Measurements from ENCODE around the gene PTPA.

PTPA gene

DNA sequence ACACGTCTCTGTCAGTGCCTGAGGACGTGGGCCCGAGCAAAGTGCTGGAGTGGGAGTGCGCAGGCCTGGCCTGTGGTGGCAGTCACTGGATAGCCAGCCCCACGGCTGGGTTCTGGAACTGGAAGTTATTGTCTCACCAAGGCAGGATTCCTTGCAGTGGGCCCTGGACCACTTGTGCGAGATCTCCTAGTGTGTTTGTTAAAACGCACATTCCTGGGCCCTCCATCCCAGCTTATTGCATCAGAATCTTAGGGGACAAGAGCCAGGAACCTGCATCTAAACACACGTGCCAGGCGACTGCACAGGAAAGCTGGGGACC, 26.9 kb downstream of the PTPA start:
- no peak for DNase-seq (ENCODE audit: low read depth)

DNA sequence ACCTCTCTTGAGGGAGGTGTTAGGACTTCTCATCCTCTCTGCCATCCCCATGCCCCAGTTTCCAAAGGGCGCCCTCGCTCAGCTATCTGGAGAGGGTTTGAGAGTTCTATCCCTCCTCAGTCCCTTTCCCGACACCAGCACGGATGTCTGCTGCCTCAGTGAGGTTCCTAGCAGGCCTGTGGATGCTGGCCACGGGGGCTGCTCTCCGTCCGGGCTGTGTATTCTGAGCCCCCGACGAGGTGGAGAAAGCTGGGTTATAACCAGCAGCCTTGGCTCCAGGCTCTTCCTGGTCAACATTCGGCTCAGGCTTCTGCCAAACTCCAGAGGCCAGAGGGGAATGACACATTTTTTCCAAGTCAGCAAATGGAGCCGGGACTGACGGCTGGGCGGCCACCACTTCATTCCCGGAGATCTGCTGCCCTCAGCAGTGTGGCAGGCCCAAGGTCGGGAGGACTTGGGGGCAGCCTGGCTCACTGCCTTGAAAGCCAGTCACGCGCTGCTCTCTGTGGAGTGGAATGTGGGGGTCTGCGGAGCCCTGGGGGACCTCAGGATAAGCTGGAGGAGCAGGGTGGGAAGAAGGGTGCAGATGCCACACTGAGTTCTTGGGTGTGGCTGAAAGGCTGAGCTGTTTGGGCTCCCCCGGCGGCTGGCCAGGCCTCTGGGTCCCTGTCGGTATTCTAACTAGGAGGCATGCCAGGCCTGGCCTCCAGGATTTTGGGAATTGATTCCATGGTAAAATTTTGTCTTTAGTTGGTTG, 27.4 kb downstream of the PTPA start:
- no peak for DNase-seq (ENCODE audit: low read depth)

DNA sequence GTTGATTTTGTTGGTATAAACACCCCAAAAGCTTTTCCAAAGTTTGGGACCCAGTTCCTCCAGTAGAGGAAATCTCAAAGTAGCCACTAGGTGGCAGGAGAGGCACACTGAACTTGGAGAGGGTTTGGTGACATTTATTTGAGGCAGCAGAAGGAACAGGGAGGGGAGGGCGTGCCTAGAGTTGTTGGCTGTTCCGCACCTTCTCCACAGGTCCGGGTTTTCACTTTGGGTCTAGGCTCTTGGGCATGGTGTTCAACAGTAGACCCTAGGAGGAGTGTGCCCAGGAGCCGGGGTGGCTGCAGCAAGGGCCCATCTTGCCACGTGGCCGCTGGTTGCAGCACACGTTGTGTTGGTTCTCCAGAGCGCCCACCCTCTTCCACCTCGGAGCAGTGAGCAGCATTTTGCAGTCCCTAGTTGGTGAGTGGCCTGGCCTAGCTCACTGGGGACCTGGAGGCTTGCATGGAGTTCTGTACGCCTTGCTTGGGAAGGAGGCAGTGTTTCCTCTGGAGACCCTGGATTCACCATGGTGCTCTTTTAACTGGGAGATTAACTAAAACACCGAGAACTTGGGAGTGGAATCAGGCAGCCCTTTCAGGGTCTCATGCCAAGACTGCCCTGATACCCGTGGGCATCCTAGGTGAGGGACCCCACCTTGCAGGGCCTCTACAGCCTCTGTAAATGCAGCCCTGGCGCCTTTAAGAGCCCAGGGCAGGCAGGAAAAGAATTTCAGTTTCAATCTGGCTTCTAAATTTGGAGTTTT, 28.2 kb downstream of the PTPA start:
- DNase-seq (ENCODE audit: low read depth) = peak; percentile 54

DNA sequence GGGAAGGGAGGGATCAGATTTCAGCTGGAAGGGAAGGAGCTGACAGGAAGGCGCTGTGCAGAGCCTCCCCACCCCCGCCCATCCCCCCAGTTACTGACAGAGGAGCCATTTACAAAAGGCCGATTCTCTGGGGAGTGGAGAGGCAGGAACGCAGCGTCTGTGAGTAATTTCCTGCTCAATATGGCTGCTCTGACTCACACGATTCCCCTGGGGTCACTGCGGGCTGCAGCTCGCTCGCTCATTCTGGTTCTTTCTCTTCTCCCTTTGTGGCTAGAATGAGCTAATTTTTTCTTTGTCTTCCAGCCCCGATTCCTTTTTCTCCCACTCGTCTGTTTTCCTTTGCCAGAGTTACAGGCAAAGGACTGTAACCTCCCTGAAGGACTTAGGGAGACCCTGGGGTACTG, 28.8 kb downstream of the PTPA start:
- peak; percentile 45 for DNase-seq (ENCODE audit: low read depth)

DNA sequence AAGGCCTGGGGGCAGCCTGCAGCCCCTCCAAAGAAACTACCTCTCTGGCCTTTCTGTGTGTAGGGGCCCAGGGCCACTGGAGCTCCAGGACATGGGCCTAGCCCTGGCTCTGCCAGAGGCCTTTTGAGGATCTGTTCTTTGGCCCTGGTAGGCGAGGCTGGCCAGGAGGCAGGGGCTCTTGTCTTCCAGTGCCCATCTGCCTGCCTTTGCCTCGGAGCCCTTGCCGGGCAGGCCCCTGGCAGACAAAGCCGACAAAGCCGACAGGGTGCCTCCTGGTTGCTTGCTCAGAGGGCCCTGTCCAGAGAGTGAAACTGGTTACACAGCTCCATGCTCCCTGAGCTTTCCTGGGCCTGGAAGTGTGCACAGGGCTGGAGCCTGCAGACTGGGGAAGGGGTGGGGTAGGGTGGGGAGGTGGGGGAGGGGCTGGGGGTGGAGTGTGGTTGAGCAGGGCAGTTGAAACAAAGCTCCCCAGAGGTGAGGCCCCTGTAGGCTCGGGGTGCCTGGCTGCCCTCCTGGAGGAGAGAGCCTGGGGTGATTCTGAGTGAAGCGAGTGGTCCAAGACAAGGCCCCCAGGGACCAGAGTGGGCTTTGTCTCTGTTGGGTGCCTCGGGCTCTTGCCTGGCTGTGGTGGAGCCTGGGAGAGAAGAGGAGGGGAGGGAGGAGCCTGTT, 29.3 kb downstream of the PTPA start:
- no peak for DNase-seq (ENCODE audit: low read depth)

DNA sequence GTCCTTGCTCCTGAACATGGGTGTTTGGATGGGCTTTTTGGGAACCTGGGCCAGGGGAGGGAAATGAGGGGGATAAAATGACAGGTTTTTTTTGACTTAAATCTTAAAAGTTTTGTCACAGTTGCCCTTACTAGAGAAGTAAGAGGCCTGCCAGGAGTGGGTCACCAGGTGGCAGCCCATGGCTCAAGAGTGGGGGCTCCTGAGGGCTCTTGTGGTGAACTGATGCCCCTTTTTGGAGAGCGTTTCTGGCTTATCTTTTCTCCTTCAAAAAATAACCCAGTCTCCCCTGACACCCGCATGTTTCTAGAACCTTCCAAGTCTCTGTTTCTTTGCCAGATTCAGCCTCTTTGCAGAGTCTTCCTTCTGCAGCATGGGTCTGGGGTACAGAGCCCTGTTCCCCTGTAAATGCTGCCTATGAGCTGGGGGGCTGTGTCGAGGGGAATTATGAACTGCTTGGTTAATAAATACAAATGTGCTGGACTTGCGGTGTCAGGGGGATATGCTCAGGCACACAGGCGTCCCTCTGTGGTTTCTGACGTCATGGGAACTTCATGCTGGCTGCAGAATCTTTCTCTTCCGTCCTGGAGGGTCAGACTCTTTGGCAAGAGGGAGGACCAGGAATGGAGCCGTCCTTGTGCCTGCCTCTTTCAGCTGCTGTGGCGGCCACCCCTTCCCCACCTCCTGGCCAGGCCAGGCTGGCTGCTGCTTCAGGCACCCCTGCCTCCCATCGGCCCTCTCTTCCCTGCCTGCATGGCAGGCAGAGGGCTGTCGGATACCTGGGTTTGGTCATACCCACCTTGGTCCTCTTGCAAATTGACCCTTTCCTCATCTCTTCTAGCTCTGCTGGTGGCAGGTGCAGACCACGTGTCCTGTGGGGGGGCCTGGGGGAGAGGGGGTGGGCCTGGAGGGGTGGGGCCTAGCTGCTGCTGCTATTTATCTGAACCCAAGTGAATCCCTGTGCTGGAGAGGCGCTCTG, 30.1 kb downstream of the PTPA start:
- DNase-seq (ENCODE audit: low read depth) = no peak

DNA sequence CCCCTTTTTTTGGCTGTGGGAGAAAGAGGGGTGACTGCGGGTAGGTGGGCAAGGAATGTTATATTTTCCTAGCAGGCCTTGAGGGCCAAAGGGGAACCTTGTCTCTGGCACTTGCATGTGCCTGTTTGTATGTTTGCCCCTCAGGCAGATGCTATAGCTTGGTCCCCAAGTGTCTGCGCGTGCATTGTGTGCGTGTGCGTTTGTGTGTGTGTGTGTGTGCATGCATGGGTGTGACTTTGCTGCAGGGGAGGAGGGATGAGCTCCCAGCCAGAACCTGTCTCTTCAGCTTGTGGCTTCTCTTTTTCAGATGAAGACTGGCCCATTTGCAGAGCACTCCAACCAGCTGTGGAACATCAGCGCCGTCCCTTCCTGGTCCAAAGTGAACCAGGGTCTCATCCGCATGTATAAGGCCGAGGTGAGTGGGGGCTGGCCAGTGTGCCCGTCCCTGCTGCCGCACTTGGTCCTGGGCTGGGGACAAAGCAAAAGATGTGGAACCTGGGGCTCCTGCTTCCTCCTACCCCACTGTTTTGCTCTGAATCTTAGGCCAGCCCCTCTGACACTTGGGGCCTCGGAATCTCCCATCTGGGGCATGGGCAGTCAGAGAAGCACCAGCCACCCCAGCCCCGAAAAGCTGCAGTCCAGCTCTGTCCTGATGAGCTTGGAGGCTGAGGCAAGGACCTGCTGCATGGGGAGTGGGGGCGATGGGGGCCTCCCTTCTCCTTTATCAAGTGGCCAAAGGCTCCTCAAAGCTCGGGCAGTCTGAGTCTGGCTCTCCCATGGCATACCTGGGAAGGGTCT, 31.1 kb downstream of the PTPA start:
- no peak for DNase-seq (ENCODE audit: low read depth)

DNA sequence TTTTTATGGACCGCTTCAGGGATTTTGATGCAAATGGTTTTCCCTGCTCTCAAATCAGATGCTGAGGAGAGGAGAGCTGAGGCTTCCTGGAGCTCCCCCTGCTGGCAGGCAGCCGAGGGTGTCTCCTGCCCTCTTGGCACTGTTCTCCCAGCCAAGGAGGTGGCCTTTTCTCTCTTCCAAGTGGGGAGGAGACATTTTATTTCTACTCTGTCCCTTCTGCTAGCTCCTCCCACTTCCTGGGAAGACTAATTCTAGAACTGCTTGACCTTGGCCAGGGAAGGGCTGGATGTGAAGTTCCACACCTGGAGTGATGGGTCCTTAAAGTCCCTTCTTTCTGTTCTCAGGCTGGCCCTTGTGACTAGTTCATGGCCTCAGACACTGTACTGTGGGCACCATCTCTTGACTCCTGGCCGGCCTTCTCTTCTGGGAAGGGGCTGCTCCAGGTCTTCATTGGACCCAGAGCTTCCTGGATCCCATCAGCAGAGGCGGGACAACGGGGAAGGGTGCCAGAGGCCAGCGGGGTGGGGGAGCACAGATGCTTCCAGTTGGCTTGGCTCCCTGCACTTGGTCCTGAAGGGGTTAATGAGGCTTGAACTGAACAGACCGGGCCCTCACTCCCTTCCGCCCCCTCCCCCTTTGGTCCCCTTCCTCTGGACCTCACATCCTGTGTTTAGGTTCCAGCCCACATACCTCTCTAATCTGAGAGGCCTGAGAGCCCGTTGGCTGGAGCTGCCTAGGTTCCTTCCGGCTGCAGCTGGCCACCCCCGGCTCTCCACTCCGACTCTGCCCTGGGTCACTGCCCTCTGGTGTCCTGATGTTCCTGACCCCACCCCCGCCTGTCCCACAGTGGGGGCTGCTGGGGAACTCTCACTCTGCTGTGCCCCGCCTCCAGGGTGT, 32.1 kb downstream of the PTPA start:
- peak; percentile 54 for DNase-seq (ENCODE audit: low read depth)

DNA sequence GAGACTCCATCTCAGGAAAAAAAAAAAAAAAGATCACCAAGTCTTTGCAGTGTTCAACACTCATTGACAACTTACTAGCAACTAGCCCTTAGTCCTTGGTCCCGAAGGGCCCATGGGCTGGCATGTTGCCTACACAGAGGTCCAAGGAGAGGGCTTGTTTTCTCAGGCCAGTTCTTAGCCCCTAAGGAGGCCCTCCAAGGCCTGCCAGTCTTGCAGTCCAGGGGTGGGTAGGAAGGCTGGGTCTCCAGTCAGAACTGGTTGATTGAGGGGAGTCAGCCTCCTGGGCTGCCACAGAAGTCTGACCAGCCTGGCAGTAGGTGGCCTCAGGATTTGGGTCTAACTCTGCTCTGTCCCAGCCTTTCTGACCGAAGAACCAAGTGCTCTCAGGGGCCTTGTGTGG, 34.1 kb downstream of the PTPA start:
- no peak for DNase-seq (ENCODE audit: low read depth)

DNA sequence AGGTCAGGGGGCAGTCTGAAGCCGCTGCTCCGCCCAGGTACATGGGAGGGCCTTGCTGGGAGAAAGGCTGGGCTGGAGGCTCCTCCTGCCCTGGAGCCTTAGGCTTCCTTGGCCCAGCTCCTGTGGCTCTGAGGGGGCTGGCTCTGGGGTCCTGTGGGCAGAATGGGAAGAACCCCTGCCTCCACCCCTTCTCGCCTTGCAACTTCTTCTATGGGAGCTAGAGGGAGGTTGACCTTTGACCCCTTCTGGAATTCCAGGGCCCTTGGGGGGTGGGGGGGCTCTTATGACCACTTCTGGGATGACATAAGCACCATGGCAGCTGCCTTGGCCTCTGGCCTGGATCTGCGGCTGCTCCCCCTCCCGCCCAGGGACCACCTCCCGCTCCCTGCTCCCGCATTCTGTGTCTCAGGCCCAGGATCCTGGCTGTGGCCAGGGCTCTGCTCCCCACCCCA, 34.7 kb downstream of the PTPA start:
- no peak for DNase-seq (ENCODE audit: low read depth)

DNA sequence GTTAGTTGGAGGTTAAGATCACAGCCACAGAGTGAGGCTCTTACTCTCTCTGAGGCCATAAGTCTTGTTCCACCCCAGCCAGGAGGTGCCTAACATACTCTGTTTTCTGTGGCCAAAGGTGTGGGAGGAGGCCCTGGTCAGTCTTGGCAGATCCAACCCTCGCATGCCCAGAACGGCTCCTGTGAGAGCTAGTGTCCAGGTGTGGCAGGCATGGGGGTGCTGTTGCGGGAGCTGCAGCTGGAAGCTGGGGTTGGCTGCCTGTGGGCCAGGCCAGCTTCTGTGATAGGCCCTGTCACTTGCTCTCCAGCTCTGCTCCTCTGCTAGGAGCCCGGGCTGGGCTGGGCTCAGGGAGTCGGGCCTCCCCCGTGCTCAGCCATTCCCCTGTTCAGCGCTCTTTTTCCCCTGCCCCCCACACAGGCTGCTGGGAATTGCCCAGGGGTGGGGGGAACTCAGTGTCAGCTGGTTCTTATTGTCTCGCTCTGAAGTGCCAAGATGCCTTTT, 35.3 kb downstream of the PTPA start:
- no peak for DNase-seq (ENCODE audit: low read depth)

DNA sequence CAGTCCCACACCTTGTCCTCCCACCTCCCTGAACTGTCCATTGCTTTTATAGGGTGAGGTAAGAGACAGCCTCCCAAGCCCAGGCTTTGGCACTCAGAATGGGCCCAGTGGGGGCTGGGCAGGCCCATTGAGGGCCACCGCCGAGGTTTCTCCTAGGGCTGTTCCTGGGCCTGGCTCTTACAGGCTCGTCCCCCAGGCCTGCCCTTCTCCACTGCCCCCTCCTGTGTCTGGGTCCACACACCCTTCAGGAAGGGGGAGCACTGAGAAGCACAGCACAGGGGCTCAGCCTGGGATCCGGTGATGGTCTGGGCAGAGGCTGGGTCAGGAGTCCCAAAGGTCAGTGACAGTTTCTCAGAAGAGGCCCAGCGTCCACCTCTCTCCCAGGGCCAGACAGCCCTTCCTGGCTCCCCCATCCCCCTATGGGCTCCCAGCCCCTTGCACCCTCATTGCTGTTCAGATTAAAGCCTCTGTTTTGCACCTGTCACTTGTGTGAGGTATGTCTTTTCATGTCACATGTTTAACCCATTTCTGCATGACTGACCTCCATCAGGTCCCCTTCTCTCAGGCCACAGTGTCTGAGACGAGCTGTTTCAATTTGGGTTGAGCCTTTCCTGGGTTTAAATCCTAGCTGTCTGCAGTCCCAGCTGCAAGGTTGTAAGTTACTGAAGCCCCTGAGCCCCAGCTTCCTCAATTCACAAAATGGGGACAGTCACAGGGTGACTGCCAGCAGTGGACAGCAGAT, 37.4 kb downstream of the PTPA start:
- DNase-seq (ENCODE audit: low read depth) = no peak

DNA sequence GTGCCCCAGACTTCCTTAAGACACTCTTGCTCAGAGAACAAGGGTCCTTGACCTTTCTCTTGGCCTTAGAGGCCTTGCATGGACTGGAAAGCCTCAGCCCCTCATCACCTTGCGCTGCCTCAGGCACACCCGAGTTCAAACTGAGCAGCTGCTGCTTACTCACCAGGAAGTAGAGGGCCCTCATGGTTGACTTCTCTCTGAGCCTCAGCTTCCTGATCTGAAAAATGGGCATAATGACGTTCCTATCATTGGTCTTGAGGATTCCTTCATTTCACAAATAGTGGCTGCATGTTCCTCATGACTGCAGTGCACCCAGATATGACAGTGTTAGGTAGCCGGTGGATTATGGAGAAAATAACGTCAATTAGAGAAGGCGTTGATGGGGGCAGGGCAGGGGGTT, 38.2 kb downstream of the PTPA start:
- no peak for DNase-seq (ENCODE audit: low read depth)

DNA sequence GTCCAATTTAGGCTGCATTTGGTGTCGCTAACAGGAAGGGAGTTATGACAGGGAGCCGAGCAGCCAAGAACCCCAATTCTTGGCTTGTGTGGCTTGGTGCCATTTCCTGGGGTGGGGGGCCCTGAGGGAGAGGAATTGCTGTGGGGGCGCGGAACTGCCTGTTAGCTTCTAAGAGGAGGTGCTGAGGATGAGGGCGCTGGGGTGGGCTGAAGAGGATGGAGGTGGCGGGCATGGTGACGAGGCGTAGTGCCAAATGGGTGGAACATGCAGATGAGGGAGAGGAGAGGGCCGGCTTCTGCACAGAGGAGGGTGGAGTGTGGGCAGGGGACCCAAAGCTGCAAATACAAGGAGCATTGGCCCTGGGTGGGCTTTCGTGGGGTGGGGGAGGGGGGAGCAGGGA, 38.9 kb downstream of the PTPA start:
- DNase-seq (ENCODE audit: low read depth) = no peak

DNA sequence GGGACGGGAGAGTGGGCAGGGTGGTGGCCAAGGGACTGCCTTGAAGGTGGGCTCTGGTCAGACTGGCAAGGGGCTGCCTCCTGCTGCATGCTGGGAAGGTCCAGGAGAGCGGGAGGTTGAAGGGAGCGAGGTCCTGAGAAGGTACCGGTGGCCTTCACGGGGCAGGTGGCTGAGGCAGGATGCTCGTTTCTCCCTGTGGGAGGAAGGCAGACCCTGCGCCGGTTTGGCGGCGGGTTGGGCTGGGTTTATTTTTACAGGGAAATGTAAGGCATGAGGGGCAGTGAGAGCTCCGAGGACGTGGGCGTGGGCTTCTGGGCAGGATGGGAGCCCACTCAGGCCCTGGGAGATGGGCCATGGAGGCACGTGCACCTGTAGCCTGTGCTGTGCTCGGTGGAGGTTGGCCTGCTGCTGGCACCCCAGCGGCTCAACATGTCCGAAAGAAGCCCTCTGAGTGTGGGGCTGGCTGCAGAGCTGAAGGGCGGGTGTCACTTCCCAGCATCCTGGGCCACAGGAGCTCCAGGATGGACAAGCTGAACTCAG, 39.5 kb downstream of the PTPA start:
- no peak for DNase-seq (ENCODE audit: low read depth)

DNA sequence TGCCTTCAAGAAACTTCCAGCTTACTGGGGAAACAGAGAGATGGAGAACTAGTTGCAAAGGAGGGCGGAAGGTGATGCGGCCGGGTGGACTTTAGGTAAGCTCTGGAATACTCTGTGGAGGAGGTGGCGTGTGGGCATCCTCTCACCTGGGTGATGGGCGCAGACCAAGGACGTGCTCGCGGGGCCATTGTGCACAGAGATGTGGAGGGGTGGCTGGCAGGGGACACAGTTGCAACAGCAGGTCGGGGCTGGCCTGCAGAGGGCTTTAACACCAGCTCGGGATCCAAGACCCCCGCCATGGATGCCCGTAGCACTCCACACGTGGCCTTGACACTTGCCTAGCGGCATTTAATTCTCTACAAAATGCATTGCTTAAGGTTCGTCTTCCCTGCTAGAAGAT, 40.3 kb downstream of the PTPA start:
- no peak for DNase-seq (ENCODE audit: low read depth)

DNA sequence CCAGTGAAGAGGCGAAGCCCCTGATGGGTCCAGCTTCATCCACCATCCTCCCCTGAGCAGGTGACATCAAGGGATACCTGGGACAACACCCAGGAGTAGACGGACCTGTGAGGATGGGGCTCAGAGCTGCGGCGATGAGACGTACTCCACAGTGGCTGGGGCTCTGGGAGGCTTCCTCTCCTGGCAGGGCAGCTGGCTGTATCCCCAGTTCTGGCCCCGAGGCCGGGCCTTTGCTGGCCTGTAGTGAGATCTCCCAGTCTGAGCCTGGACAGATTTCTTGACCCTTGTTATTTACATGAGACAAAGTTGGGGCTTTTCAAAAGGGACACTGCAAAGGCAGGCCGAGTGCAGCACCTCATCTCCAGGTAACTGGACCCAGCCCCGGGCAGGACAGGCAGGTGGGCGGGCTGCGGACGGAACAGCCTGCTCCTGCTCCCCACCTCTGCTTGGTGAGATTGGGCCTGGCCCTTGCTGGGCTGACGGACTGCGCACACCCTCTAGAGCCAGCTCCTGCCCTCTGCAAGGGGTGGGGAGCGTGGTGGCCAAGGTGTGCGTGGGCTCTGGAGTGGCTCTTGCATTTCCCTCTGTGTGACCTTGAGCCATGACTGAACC, 43.8 kb downstream of the PTPA start:
- no peak for DNase-seq (ENCODE audit: low read depth)

DNA sequence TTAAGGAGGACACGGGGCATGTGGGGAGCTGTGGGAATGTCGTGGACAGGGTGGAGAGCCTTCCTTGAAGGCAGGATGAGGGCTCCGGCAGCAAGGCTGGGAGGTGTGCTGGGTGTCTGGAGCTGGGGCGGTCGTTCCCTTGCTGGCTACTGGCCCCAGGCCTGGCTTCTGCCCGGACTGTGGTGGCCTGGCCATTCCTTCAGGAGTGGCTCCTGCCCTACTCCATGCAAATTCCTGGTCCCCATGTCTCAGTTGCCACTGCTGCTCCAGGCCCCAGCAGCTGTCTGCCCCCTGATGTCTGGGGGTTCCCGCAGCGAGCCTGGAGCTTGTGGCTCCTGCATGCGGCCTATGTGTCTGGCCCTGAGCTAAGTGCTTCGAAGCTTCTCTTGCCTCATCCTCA, 44.9 kb downstream of the PTPA start:
- no peak for DNase-seq (ENCODE audit: low read depth)

Data from stimulated activated CD8-positive, alpha-beta memory T cell treated with anti-CD3 and anti-CD28 coated beads, Interleukin-15, amount 100 ng/mL, for 1 hour (primary cell).